Motor neuron (in vitro differentiated cells): Measurements from ENCODE around the gene ABCA13. TPM values are rescaled to one million over a fixed set of nuclear protein-coding genes. Genes with fewer than 3 reads are reported as not detected.

Source experiments
- ATAC-seq, 8 experiments: fragments of 200-7000 bp; cut with Tn5 transposase; replicated peaks in 6 of 8; 2 replicates each; pipeline ENCODE4 v1.8.0; 2021; ENCODE audit warnings: mild to moderate bottlenecking in 8 of 8, moderate library complexity in 8 of 8
- H3K27ac ChIP-seq, 2 donors: fragments of 250-450 bp; sonication (Bioruptor Pico); 2 replicates each; pipeline ENCODE4 v1.9.0; 2021; ENCODE audit warnings: antibody characterized with exemption in 2 of 2, mild to moderate bottlenecking in 2 of 2, moderate library complexity in 1 of 2
- H3K4me1 ChIP-seq, 2 donors: fragments of 250-450 bp; sonication (Bioruptor Pico); replicated peaks in 1 of 2; 2 replicates each; pipeline ENCODE4 v1.6.1; 2021; ENCODE audit warnings: antibody characterized with exemption in 2 of 2, mild to moderate bottlenecking in 2 of 2, moderate library complexity in 1 of 2
- H3K4me3 ChIP-seq, 5 donors: fragments of 250-450 bp; sonication (Bioruptor Pico); 2 replicates each; pipeline ENCODE4 v1.9.0; 2021; ENCODE audit warnings: antibody characterized with exemption in 5 of 5, mild to moderate bottlenecking in 5 of 5, moderate library complexity in 4 of 5
- WGBS, 10 experiments: fragments of 450-650 bp; shearing (Covaris generic); methylation state at CpG; one replicate each; pipeline ENCODE4 v1.0.0; 2022; 5-methylcytosine and 5-hydroxymethylcytosine counted together
- in situ Hi-C, 9 experiments: fragments of 400-800 bp; cut with MboI; loops; one replicate each; pipeline ENCODE4 v1.15.0; 2021; ENCODE audit warnings: low sequenced_read_pairs in 9 of 9, low pct_unique_long_range_greater_than_20kb in 2 of 9; ENCODE audit not compliant: unreplicated experiment in 9 of 9
- total RNA-seq, 8 experiments: library from RNA; unstranded; fragments of 300-600 nt; gene quantifications; 2 replicates each; pipeline versions ENCODE4 v1.2.3 to v1.2.4, GENCODE V29; 2022

Gene ABCA13
- total RNA-seq, 8 experiments from 2014 or later = 0.16 to 89.0 (median 1.0) TPM

- no peaks in the 10 kb centered on the region for H3K4me1 ChIP-seq
- H3K27ac ChIP-seq = no peak overlapping the region
- 27 to 100% (median 80%) methylated on average over 2 to 8 of the region's 8 CpGs for WGBS, 10 experiments
- H3K4me3 ChIP-seq = no peak overlapping the region
- ATAC-seq = peak in 1 of 8 experiments; percentile 8
- in situ Hi-C loops = no loop called here
Observed at GRCh38 chr7:48381571-48381970, 210.3 kb downstream of the ABCA13 start.

- 3 to 100% (median 86%) methylated on average over 2 to 6 of the region's 6 CpGs; no CpG with 5 or more reads in 1 of the 10 experiments for WGBS, 10 experiments
- ATAC-seq = peak in 4 of 8 experiments; percentile 14 to 45 (median 35)
- in situ Hi-C loops = no loop called here
- H3K4me1 ChIP-seq = peaks cover 0 to 4% of the 10 kb centered on the region in 2 donors
- H3K4me3 ChIP-seq = no peak overlapping the region
- H3K27ac ChIP-seq = no peak overlapping the region
Observed at GRCh38 chr7:48384180-48384752, 213.0 kb downstream of the ABCA13 start.

DNA sequence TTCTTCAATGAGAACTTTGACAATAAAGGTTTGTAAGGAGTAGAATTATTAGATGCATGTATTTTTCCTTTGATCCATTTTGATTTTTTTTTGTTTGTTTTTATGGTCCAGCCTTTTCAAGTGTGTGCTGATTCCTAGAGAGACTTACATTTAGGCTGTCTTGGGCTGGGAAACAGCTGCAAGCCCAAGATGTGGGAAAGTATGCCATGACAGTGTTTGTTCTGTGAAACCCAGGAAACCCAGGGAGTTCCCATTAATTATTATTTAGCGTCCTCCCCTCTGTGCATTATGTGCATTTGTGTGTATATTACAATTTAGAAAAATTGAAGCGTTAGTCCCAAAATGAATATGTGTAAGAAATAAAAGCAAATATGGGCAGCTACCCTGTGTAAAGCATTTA, 216.7 kb downstream of the ABCA13 start:
- Histone ChIP-seq H3K4me3 (no peak overlapping the region), H3K27ac (no peak overlapping the region), H3K4me1 (peaks cover 0 to 10% of the 10 kb centered on the region in 2 donors)
- ATAC-seq = peak in 4 of 8 experiments; percentile 64 to 81 (median 75)
- in situ Hi-C loops = no loop called here
- 0 to 100% (median 62%) methylated on average over 1 to 2 of the region's 2 CpGs; no CpG with 5 or more reads in 2 of the 10 experiments for WGBS, 10 experiments

GRCh38 chr7:48388911-48389310, 217.7 kb downstream of the ABCA13 start:
- in situ Hi-C loops = no loop called here
- peak in 1 of 8 experiments; percentile 5 for ATAC-seq
- WGBS, 10 experiments = 8 to 100% (median 91%) methylated on average over 1 to 4 of the region's 4 CpGs; no CpG with 5 or more reads in 2 of the 10 experiments
- Histone ChIP-seq H3K27ac (no peak overlapping the region), H3K4me3 (no peak overlapping the region), H3K4me1 (peaks cover 0 to 10% of the 10 kb centered on the region in 2 donors)

GRCh38 chr7:48389977-48390376, 218.7 kb downstream of the ABCA13 start:
- peak in 1 of 8 experiments; percentile 11 for ATAC-seq
- in situ Hi-C loops = no loop called here
- 8 to 100% (median 76%) methylated on average over 1 to 2 of the region's 2 CpGs; no CpG with 5 or more reads in 1 of the 10 experiments for WGBS, 10 experiments
- Histone ChIP-seq H3K4me3 (no peak overlapping the region), H3K27ac (no peak overlapping the region), H3K4me1 (peaks cover 0 to 12% of the 10 kb centered on the region in 2 donors)

GRCh38 chr7:48390388-48391327, 219.4 kb downstream of the ABCA13 start:
- in situ Hi-C loops = no loop called here

GRCh38 chr7:48398191-48398590, 226.9 kb downstream of the ABCA13 start:
- H3K4me1 ChIP-seq = peaks cover 29 to 46% of the 10 kb centered on the region in 2 donors
- 30 to 90% (median 62%) methylated on average over 1 to 2 of the region's 2 CpGs; no CpG with 5 or more reads in 2 of the 10 experiments for WGBS, 10 experiments
- H3K27ac ChIP-seq = peak overlapping the region in 1 of 2 donors; percentile 59
- in situ Hi-C loops = no loop called here
- H3K4me3 ChIP-seq = no peak overlapping the region
- ATAC-seq = peak in 3 of 8 experiments; percentile 18 to 61 (median 26)

More at GRCh38 chr7:48390388-48391327, 219.4 kb downstream of the ABCA13 start:
- WGBS, 10 experiments = 34 to 100% (median 84%) methylated on average over 2 to 6 of the region's 6 CpGs
- H3K27ac ChIP-seq = no peak overlapping the region
- peak in 1 of 8 experiments; percentile 61 for ATAC-seq
- no peak overlapping the region for H3K4me3 ChIP-seq
- H3K4me1 ChIP-seq = peaks cover 0 to 12% of the 10 kb centered on the region in 2 donors

GRCh38 chr7:48402721-48403120, 231.5 kb downstream of the ABCA13 start:
- ATAC-seq = no peak
- WGBS, 10 experiments = 0 to 100% (median 83%) methylated on average over 1 of the region's 1 CpG; no CpG with 5 or more reads in 3 of the 10 experiments
- peaks cover 17 to 39% of the 10 kb centered on the region in 2 donors for H3K4me1 ChIP-seq
- in situ Hi-C loops = no loop called here
- no peak overlapping the region for H3K4me3 ChIP-seq
- no peak overlapping the region for H3K27ac ChIP-seq

DNA sequence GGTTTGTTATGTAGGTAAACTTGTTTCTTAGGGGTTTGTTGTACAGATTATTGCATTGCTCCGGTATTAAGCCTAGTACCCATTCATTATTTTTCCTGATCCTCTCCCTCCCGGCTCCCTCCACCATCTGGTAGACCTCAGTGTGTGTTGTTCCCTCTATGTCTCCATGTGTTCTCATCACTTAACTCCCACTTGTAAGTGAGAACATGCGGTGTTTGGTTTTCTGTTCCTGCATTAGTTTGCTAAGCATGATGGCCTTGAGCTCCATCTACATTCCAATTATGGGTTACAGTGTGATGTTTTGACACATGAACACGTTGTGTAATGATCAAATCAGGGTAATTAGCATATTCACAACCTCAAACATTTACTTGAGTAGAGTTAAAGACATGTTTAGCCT, 237.5 kb downstream of the ABCA13 start:
- no peak overlapping the region for H3K4me3 ChIP-seq
- H3K27ac ChIP-seq = no peak overlapping the region
- in situ Hi-C loops = no loop called here
- WGBS, 10 experiments = 3 to 89% (median 74%) methylated on average over 2 to 4 of the region's 4 CpGs
- H3K4me1 ChIP-seq = peaks cover 0 to 9% of the 10 kb centered on the region in 2 donors
- peak in 2 of 8 experiments; percentile 34 to 42 for ATAC-seq

DNA sequence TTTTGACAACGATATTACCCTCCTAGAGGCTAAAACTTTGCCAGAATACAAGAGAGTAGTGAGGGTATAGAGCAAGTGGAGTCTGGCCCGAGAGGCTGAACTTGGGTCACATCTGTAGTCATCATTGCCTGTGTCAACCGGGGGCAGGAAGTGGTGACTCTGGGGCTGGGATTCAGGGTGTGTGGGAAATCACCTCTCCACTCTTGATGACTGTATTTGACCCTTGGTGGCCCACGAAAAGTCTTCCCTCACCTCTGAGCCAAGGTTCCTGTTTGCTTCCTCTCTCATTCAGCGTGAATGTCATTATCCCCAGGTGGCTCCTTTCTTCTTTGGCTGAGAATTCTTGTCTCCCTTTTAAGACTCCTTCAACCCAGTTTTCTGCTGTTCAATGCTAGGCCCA, 240.4 kb downstream of the ABCA13 start:
- no peak overlapping the region for H3K27ac ChIP-seq
- no peak overlapping the region for H3K4me3 ChIP-seq
- in situ Hi-C loops = no loop called here
- ATAC-seq = no peak
- WGBS, 10 experiments = 0 to 100% (median 96%) methylated on average over 1 to 4 of the region's 5 CpGs; no CpG with 5 or more reads in 3 of the 10 experiments
- no peaks in the 10 kb centered on the region for H3K4me1 ChIP-seq

- in situ Hi-C loops = no loop called here
- Histone ChIP-seq H3K4me1 (no peaks in the 10 kb centered on the region), H3K27ac (no peak overlapping the region), H3K4me3 (no peak overlapping the region)
- ATAC-seq = peak in 3 of 8 experiments; percentile 29 to 89 (median 47)
- WGBS, 10 experiments = 20 to 97% (median 64%) methylated on average over 1 to 10 of the region's 10 CpGs
Observed at GRCh38 chr7:48414011-48414732, 242.9 kb downstream of the ABCA13 start.

DNA sequence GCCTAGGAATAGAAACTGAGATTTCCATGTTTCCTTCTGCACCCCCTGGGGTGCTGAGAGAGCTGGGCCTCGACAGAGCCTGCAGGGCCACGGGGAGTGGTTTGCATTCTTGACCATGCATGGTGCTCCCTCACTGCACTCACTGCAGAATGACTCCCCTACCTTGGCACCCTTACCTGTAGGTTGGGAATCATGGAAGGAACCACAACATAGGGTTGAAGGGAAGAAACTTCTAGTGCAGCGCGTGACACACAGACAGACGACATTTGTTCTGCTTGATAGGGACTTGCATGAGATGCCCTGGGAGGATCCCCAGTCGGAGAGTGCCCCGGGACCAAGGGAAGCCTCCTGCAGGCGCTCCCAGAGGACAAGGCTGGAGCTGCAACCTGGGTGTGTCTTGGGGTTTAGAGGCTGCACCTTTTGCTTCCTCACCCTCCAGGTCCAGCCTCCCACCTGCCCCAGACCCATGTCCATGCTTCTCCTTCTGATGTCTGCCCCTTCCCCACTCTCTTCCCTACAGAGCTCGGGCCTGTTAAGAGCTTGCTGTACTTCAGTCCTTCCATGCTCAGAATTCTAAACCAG, 245.2 kb downstream of the ABCA13 start:
- no peak for ATAC-seq
- in situ Hi-C loops = no loop called here
- no peaks in the 10 kb centered on the region for H3K4me1 ChIP-seq
- no peak overlapping the region for H3K4me3 ChIP-seq
- WGBS, 10 experiments = 11 to 100% (median 67%) methylated on average over 1 to 6 of the region's 9 CpGs
- no peak overlapping the region for H3K27ac ChIP-seq
